Measurements from ENCODE around the gene SFMBT1. TPM values are rescaled to one million over a fixed set of nuclear protein-coding genes. Genes with fewer than 3 reads are reported as not detected.

The SFMBT1 gene
- total RNA-seq, 1 donor, result 7.5 TPM

DNA sequence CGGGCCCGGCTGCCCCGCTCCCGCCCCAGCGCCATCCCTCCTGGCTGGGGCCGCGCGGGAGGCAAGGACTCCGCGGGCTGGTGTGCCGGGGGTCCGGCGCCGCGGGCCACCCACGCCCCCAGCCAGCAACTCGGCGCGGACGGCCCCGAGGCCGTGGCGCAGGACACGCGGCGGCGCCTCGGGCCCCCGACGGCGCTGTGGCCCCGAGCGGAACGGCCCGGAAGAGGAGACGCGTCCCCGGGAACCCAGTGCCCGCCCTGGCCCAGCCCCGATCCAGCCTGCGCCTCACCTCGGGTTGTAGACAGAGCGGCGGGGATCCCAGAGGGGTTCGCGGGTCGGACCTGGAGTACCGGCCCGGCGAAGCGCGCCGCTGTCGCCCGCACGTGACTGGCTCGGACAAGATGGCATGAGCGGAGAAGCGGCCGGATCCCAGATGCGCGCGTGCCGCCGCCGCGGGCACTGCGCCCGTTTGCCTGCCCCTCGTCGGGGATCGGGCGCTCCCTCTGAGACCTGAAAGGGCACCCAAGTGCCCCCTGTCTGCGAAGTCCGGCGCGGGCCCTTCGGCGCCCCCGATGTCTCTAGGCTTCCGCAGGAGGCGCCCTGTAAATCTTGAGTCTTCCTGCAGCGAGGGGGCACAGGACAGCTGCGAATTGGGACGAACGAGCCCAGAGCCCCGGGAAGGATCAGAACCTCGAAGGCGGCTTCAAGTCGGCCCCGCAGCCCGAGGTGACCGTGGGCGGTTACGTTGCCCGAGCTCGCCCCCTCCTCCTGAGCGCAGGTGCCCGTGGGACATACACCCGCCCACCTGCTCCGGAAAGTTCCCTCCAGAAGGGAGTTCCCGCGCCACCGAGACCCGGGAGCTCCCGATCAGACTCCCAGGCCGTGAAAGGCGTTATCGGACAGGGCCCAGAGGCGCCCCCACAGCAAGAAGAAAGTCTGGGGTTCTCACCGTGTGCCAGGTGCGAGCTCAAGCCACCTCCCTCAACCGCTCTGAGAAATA is 598 bp upstream of the SFMBT1 start:
- TF ChIP-seq, protein P1, sequence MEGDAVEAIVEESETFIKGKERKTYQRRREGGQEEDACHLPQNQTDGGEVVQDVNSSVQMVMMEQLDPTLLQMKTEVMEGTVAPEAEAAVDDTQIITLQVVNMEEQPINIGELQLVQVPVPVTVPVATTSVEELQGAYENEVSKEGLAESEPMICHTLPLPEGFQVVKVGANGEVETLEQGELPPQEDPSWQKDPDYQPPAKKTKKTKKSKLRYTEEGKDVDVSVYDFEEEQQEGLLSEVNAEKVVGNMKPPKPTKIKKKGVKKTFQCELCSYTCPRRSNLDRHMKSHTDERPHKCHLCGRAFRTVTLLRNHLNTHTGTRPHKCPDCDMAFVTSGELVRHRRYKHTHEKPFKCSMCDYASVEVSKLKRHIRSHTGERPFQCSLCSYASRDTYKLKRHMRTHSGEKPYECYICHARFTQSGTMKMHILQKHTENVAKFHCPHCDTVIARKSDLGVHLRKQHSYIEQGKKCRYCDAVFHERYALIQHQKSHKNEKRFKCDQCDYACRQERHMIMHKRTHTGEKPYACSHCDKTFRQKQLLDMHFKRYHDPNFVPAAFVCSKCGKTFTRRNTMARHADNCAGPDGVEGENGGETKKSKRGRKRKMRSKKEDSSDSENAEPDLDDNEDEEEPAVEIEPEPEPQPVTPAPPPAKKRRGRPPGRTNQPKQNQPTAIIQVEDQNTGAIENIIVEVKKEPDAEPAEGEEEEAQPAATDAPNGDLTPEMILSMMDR (IDR thresholded peaks at IDR 0.05; ENCODE audit: insufficient read depth, low read length), result peak; percentile 39
- no peak for DNase-seq (ENCODE audit: low read depth)
- H3K4me3 ChIP-seq (ENCODE audit: low read depth, low read length), result peak overlapping the region; percentile 72

DNA sequence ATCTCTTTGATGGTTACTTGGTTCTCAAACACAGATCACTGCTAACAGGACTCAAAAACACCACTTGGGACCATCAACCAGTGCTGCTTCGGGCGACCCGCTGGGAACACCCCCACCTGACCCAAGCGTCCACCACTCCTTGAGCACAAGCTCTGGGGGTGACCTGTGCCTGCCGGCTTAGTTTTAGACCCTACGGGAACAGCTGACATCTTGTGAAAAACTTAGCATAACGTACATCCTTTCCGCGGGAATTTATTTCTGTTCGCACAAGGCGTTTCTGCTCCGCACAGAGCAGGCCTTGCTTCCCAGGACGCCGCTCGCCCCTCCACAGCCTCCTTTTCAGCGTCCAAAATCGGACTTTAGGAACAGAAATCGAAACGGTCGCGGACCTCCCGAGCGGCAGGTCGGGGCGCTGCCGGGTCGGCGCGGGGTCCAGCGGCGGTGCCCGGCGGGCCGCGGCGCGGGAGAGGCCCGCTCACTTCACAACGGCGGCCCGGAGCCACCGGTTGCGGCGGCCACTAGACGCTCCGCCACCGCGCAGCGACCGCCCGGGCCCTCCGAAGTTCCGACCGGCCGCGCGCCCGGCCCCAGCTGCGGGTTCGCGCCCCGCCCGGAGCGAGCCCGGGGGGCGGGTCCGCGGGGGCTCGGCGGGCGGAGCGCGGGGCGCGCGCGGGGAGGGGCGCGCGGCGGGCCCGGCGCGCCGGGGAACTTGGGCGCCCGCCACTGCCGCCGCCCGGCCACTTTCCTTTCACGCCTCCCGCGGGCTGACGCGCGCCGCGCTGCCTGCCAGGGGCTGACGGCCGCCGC is 959 bp downstream of the SFMBT1 start:
- H3K4me3 ChIP-seq (ENCODE audit: low read depth, low read length), result peak overlapping the region; percentile 72
- DNase-seq (ENCODE audit: low read depth), result peak; percentile 47
- TF ChIP-seq, protein P1 (IDR thresholded peaks at IDR 0.05; ENCODE audit: insufficient read depth, low read length), result no peak

DNA sequence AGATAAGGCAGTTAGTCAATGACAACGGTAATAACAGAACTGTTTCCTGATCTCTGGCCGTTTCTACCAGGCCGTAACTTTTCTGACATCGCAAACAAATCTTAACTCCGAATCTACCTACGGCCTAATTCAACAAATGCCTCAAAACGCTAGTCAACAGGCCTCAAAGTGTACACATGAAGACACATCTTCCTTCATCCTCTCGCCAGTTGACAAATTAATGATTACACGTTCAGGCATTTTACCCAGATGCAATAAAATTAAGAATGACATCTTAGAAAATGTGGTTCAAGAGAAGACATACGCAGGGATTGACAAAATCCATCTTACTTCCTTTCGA is 1.5 kb downstream of the SFMBT1 start:
- H3K4me3 ChIP-seq (ENCODE audit: low read depth, low read length), result peak overlapping the region; percentile 72
- DNase-seq (ENCODE audit: low read depth), result no peak
- TF ChIP-seq, protein P1 (IDR thresholded peaks at IDR 0.05; ENCODE audit: insufficient read depth, low read length), result no peak

DNA sequence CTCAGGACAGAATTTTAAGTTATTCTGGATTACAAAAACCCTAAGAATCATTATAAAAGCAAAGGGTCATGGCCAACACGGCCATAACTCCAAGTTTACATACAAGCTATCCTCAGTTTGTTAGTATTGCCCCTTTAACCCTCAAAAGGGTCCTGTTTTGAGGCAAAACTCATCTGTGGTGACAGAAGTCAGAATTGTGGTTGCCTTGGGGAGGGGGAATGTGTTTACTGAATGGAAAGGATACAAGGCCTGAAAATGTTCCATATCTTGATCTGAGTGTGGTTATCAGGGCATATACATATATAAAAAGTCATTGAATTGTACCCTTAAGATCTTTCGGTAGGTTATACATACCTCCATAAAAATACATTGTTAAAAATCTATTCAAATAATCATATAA is 2.1 kb downstream of the SFMBT1 start:
- no peak for DNase-seq (ENCODE audit: low read depth)
- no peak overlapping the region for H3K4me3 ChIP-seq (ENCODE audit: low read depth, low read length)
- TF ChIP-seq, protein P1 (IDR thresholded peaks at IDR 0.05; ENCODE audit: insufficient read depth, low read length), result no peak

DNA sequence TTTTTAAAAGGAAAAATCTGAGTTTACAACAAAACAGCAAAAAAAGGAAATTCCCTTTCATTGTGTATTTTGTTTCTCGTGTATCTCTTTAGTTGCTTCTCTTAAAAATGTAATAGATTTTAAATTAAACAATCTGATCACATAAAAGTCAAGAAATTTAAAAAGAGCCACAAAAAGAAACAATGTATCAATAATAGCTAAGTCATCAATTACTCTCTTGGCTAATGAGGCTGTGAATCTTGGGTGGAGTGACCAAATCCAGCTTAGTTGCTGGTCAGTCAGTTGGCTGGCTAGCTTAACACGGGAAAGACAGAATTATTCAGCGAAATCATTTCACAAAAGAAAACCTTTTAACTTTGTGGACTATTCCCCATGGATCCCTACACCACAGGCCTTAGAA is 3.2 kb downstream of the SFMBT1 start:
- TF ChIP-seq, protein P1 (IDR thresholded peaks at IDR 0.05; ENCODE audit: insufficient read depth, low read length), result no peak

DNA sequence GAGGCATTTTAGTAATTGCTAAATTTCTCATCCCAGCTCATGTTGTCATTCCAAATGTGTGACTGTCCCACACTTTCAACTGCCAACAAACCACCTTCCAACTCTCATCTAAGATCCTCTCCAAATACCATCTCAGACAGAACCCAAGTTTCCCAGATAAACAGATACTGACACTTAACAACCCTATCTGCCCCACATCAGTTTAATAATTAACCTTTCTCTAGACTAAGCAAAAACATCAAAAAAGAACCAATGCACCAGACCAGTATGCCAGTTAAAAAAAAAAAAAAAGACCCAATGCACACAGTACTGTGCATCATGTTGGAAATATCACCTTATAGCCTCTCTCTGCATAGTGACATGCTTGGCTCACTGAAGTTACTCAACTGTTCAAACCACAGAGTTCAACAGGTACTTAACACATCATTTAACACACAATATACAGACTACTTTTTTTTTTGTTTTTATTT is 5.5 kb downstream of the SFMBT1 start:
- TF ChIP-seq, protein P1 (IDR thresholded peaks at IDR 0.05; ENCODE audit: insufficient read depth, low read length), result no peak
- no peak for DNase-seq (ENCODE audit: low read depth)

More for the DNA sequence above, 3.2 kb downstream of the SFMBT1 start:
- no peak overlapping the region for H3K4me3 ChIP-seq (ENCODE audit: low read depth, low read length)
- DNase-seq (ENCODE audit: low read depth), result no peak

More for the DNA sequence above, 5.5 kb downstream of the SFMBT1 start:
- no peak overlapping the region for H3K4me3 ChIP-seq (ENCODE audit: low read depth, low read length)

Data from fibroblast of the aortic adventitia (primary cell).